Neutrophil (primary cell): ENCODE measurements around the gene ETHE1.
A peak's percentile ranks its signal among the peaks of the same experiment; 100 is the strongest.
"Not testable (repeated sequence)": the region's sequence is repeated elsewhere in the genome, so short reads cannot be mapped to it uniquely, and the experiment has no call there.

Experiments used
- H3K27ac ChIP-seq: fragments of 200-600 bp; sonication (generic); 2 replicates; pipeline ENCODE4 v1.5.1; 2016; ENCODE audit warnings: mild to moderate bottlenecking, moderate library complexity
- H3K27me3 ChIP-seq: fragments of 200-600 bp; sonication (generic); 2 replicates; pipeline ENCODE4 v1.6.0; 2016; ENCODE audit warnings: mild to moderate bottlenecking
- H3K36me3 ChIP-seq: fragments of 200-600 bp; sonication (generic); 2 replicates; pipeline ENCODE4 v1.5.1; 2017
- H3K4me1 ChIP-seq, 2 experiments: fragments of 200-600 bp in 1 of 2; sonication (generic) in 1 of 2; 1 replicate in 1 of 2; 2 replicates in 1 of 2; pipeline versions ENCODE4 v1.5.1 to v1.6.1; 2013 to 2016; ENCODE audit warnings: low read depth in 1 of 2, low read length in 1 of 2, mild to moderate bottlenecking in 1 of 2, moderate library complexity in 1 of 2; ENCODE audit not compliant: control insufficient read depth in 1 of 2, insufficient read depth in 1 of 2
- H3K4me3 ChIP-seq, 2 experiments: fragments of 200-600 bp in 1 of 2; sonication (generic) in 1 of 2; 1 replicate in 1 of 2; 2 replicates in 1 of 2; pipeline ENCODE4 v1.5.1; 2013 to 2016; ENCODE audit warnings: low read depth in 1 of 2, low read length in 1 of 2, mild to moderate bottlenecking in 1 of 2, moderate library complexity in 1 of 2
- H3K9me3 ChIP-seq: fragments of 200-600 bp; sonication (generic); 2 replicates; pipeline ENCODE4 v1.5.1; 2016
- TF ChIP-seq, protein P1 (sequence below): fragments of 200-600 bp; sonication (generic); IDR thresholded peaks from 2 replicates; pipeline ENCODE4 v1.5.1; 2016; ENCODE audit warnings: antibody characterized with exemption

ETHE1 gene

GRCh38 chr19:43524922-43525835, 1.8 kb downstream of the ETHE1 start:
- no peaks in the 10 kb centered on the region for H3K36me3 ChIP-seq
- peaks cover 37 to 44% of the 10 kb centered on the region in 2 experiments for H3K4me1 ChIP-seq
- TF ChIP-seq, protein P1, sequence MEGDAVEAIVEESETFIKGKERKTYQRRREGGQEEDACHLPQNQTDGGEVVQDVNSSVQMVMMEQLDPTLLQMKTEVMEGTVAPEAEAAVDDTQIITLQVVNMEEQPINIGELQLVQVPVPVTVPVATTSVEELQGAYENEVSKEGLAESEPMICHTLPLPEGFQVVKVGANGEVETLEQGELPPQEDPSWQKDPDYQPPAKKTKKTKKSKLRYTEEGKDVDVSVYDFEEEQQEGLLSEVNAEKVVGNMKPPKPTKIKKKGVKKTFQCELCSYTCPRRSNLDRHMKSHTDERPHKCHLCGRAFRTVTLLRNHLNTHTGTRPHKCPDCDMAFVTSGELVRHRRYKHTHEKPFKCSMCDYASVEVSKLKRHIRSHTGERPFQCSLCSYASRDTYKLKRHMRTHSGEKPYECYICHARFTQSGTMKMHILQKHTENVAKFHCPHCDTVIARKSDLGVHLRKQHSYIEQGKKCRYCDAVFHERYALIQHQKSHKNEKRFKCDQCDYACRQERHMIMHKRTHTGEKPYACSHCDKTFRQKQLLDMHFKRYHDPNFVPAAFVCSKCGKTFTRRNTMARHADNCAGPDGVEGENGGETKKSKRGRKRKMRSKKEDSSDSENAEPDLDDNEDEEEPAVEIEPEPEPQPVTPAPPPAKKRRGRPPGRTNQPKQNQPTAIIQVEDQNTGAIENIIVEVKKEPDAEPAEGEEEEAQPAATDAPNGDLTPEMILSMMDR, result no peak
- peak overlapping the region; percentile 76 to 86 for H3K4me3 ChIP-seq
- no peaks in the 10 kb centered on the region for H3K27me3 ChIP-seq
- no peaks in the 10 kb centered on the region for H3K9me3 ChIP-seq
- H3K27ac ChIP-seq, result peak overlapping the region; percentile 65

- peaks cover 45 to 56% of the 10 kb centered on the region in 2 experiments for H3K4me1 ChIP-seq
- not testable (repeated sequence) for H3K27me3 ChIP-seq, H3K4me3 ChIP-seq, H3K36me3 ChIP-seq, H3K27ac ChIP-seq, H3K9me3 ChIP-seq
Observed at GRCh38 chr19:43523696-43524095, 3.3 kb downstream of the ETHE1 start.

- TF ChIP-seq, protein P1, result no peak
- no peaks in the 10 kb centered on the region for H3K36me3 ChIP-seq
- H3K4me1 ChIP-seq, result peaks cover 47 to 56% of the 10 kb centered on the region in 2 experiments
- H3K27ac ChIP-seq, result no peak overlapping the region
- H3K9me3 ChIP-seq, result no peaks in the 10 kb centered on the region
- no peaks in the 10 kb centered on the region for H3K27me3 ChIP-seq
- H3K4me3 ChIP-seq, result no peak overlapping the region
Observed at GRCh38 chr19:43522929-43523328, 4.1 kb downstream of the ETHE1 start.

DNA sequence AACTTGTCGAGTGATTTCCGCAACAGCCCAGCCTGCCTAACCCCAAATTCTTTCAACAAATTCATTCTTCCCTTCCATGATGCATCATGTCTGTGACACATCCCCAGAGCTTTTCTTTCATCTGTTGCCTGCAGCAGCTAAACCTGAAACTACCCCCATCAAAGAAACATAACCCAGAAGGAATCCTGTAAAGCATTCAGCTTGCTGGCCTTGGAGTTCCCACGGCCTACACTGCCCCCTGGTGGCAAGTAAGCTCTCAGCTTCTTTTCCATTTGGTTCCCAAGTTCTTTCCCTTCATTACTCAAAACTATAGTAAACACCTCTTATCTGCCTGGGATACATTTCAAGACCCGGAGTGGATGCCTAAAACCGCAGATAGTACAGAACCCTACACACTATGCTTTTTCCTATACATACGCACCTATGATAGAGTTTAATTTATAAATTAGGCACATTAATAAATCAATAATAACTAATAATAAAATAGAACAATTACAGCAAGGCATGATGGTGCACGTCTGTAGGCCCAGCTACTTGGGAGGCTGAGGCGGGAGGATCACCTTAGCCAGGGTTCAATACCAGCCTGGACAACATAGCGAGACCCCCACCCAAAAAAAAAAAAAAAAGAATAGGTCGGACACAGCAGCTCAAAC, 7.4 kb downstream of the ETHE1 start:
- no peaks in the 10 kb centered on the region for H3K9me3 ChIP-seq
- H3K4me3 ChIP-seq, result no peak overlapping the region
- TF ChIP-seq, protein P1, result peak; percentile 75
- no peak overlapping the region for H3K27ac ChIP-seq
- peaks cover 19 to 28% of the 10 kb centered on the region in 2 experiments for H3K4me1 ChIP-seq
- H3K27me3 ChIP-seq, result no peaks in the 10 kb centered on the region
- peaks cover 15% of the 10 kb centered on the region for H3K36me3 ChIP-seq

- H3K4me1 ChIP-seq, result peaks cover 17 to 25% of the 10 kb centered on the region in 2 experiments
- H3K4me3 ChIP-seq, result no peak overlapping the region
- TF ChIP-seq, protein P1, result no peak
- H3K9me3 ChIP-seq, result no peaks in the 10 kb centered on the region
- peaks cover 19% of the 10 kb centered on the region for H3K36me3 ChIP-seq
- no peak overlapping the region for H3K27ac ChIP-seq
- no peaks in the 10 kb centered on the region for H3K27me3 ChIP-seq
Observed at GRCh38 chr19:43518051-43518450, 8.9 kb downstream of the ETHE1 start.

DNA sequence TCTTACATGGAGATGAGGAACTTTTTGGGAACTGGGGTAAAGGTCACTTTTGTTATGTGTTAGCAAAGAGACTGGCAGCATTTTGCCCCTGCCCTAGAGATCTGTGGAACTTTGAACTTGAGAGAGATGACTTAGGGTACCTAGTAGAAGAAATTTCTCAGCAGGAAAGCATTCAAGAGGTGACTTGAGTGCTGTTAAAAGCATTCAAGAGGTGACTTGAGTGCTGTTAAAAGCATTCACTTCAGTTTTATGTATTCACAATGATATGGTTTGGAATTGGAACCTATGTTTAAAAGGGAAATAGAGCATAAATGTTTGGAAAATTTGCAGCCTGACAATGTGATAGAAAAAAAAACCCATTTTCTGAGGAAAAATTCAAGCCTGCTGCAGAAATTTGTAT, 14.6 kb downstream of the ETHE1 start:
- H3K9me3 ChIP-seq, H3K4me1 ChIP-seq, H3K27me3 ChIP-seq, H3K4me3 ChIP-seq, H3K27ac ChIP-seq: not testable (repeated sequence)
- peaks cover 63% of the 10 kb centered on the region for H3K36me3 ChIP-seq
